Ishikawa (cell line): Measurements from ENCODE around the gene DNAL4.

Experiments used
- CEBPB ChIP-seq: IDR thresholded peaks from 2 replicates; pipeline ENCODE4 v1.6.1; 2012
- CREB1 ChIP-seq: IDR thresholded peaks from 2 replicates; pipeline ENCODE4 v1.6.1; 2012; ENCODE audit warnings: low read depth
- EGR1 ChIP-seq: IDR thresholded peaks from 2 replicates; pipeline ENCODE4 v1.6.1; 2012
- EP300 ChIP-seq: IDR thresholded peaks from 2 replicates; pipeline ENCODE4 v1.6.1; 2012; ENCODE audit warnings: borderline replicate concordance
- FOXM1 ChIP-seq: IDR thresholded peaks from 2 replicates; pipeline ENCODE4 v1.6.1; 2012; ENCODE audit warnings: low read depth, borderline replicate concordance
- NFIC ChIP-seq: IDR thresholded peaks from 2 replicates; pipeline ENCODE4 v1.6.1; 2012
- RAD21 ChIP-seq: IDR thresholded peaks from 2 replicates; pipeline ENCODE4 v1.6.1; 2012; ENCODE audit warnings: low read depth
- TAF1 ChIP-seq: IDR thresholded peaks from 2 replicates; pipeline ENCODE4 v1.6.1; 2012; ENCODE audit warnings: low read depth, mild to moderate bottlenecking
- TCF12 ChIP-seq: IDR thresholded peaks from 2 replicates; pipeline ENCODE4 v1.6.1; 2012; ENCODE audit warnings: low read depth
- TEAD4 ChIP-seq: IDR thresholded peaks from 2 replicates; pipeline ENCODE4 v1.6.1; 2012
- YY1 ChIP-seq: IDR thresholded peaks from 2 replicates; pipeline ENCODE4 v1.6.1; 2012; ENCODE audit warnings: low read depth
- ZBTB7A ChIP-seq: IDR thresholded peaks from 2 replicates; pipeline ENCODE4 v1.6.1; 2012; ENCODE audit warnings: low read depth
- TF ChIP-seq, protein P1 (sequence below): IDR thresholded peaks from 2 replicates; pipeline ENCODE4 v1.6.1; 2012
- TF ChIP-seq, protein P2 (sequence below): IDR thresholded peaks from 2 replicates; pipeline ENCODE4 v1.6.1; 2012
- TF ChIP-seq, protein P3 (sequence below): IDR thresholded peaks from 2 replicates; pipeline ENCODE4 v1.6.1; 2012; ENCODE audit warnings: low read depth, mild to moderate bottlenecking

The DNAL4 gene

DNA sequence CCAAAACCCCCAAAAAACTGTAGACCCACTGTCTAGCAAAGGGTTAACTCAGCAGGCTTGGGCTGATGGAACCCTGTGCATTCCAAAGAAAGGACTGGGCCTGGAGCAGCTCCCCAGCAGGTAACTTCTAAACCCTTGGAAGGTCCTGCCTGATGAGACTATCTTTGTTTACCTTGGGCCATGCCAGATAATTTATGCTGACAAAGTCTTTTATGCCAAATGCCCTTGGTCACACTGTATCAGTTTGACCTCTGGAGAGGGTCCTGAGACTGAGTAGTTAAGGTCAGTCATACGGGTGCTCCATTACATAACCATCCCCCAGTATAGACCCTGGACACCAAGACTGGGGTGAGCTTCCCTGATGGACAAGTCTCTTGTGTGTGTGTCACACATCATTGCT is 21.9 kb upstream of the DNAL4 start:
- TF ChIP-seq RAD21 (no peak), CEBPB (no peak), TCF12 (no peak), EGR1 (no peak), FOXM1 (no peak)

DNA sequence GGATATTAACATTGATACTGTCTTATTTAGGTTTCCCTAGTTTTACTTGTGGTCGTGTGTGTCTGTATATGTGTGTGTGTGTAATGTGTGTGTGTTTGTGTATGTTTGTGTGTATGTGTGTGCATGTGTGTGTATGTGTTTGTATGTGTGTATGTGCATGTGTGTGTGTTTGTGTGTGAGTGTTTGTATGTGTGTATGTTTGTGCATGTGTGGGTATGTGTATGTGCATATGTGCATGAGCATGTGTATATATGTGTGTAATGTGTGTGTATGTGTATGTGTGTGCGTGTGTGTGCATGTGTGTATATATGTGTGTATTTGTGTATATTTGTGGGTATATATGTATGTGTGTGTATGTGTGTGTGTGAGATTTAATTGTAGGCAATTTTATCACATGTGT is 17.3 kb upstream of the DNAL4 start:
- TF ChIP-seq EGR1 = no peak
- TF ChIP-seq, protein P1, sequence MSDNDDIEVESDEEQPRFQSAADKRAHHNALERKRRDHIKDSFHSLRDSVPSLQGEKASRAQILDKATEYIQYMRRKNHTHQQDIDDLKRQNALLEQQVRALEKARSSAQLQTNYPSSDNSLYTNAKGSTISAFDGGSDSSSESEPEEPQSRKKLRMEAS = no peak

DNA sequence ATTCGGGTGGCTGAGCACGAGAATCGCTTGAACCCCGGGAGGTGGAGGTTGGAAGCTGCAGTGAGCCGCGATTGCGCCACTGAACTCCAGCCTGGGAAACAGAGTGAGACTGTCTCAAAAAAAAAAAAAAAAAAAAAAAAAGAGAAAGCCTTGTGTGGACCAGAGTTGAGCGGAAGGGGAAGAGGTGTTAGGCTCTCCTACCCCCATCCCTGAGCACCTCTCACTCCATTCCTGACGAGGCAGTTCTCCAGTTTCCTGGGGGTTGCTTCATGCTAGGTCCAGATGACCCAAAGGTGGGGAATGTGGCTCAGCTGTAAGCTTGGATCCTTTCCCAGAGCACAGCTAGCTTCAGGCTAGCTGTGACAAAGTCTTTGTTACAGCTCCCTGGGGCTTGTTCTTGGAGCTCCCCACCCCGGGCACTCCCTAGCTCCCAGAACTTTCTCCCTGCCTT is 8.8 kb upstream of the DNAL4 start:
- TF ChIP-seq, protein P2, sequence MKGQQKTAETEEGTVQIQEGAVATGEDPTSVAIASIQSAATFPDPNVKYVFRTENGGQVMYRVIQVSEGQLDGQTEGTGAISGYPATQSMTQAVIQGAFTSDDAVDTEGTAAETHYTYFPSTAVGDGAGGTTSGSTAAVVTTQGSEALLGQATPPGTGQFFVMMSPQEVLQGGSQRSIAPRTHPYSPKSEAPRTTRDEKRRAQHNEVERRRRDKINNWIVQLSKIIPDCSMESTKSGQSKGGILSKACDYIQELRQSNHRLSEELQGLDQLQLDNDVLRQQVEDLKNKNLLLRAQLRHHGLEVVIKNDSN = peak; percentile 45
- no peak for TF ChIP-seq EGR1
- TF ChIP-seq, protein P3, sequence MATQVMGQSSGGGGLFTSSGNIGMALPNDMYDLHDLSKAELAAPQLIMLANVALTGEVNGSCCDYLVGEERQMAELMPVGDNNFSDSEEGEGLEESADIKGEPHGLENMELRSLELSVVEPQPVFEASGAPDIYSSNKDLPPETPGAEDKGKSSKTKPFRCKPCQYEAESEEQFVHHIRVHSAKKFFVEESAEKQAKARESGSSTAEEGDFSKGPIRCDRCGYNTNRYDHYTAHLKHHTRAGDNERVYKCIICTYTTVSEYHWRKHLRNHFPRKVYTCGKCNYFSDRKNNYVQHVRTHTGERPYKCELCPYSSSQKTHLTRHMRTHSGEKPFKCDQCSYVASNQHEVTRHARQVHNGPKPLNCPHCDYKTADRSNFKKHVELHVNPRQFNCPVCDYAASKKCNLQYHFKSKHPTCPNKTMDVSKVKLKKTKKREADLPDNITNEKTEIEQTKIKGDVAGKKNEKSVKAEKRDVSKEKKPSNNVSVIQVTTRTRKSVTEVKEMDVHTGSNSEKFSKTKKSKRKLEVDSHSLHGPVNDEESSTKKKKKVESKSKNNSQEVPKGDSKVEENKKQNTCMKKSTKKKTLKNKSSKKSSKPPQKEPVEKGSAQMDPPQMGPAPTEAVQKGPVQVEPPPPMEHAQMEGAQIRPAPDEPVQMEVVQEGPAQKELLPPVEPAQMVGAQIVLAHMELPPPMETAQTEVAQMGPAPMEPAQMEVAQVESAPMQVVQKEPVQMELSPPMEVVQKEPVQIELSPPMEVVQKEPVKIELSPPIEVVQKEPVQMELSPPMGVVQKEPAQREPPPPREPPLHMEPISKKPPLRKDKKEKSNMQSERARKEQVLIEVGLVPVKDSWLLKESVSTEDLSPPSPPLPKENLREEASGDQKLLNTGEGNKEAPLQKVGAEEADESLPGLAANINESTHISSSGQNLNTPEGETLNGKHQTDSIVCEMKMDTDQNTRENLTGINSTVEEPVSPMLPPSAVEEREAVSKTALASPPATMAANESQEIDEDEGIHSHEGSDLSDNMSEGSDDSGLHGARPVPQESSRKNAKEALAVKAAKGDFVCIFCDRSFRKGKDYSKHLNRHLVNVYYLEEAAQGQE = no peak
- 0 out of 2 replicates have a peak, but pooled peaks have one; percentile 58 for TF ChIP-seq FOXM1
- TF ChIP-seq EP300 = peak; percentile 74
- TF ChIP-seq YY1 = no peak; the same call in 1 of the 2 replicates
- TF ChIP-seq, protein P1 = no peak
- TF ChIP-seq NFIC = peak; percentile 95
- TF ChIP-seq TCF12 = peak; percentile 87
- TF ChIP-seq RAD21 = peak; percentile 2; the same call in 1 of the 2 replicates
- peak; percentile 95 for TF ChIP-seq TEAD4
- TF ChIP-seq TAF1 = no peak
- TF ChIP-seq CEBPB = peak; percentile 91

DNA sequence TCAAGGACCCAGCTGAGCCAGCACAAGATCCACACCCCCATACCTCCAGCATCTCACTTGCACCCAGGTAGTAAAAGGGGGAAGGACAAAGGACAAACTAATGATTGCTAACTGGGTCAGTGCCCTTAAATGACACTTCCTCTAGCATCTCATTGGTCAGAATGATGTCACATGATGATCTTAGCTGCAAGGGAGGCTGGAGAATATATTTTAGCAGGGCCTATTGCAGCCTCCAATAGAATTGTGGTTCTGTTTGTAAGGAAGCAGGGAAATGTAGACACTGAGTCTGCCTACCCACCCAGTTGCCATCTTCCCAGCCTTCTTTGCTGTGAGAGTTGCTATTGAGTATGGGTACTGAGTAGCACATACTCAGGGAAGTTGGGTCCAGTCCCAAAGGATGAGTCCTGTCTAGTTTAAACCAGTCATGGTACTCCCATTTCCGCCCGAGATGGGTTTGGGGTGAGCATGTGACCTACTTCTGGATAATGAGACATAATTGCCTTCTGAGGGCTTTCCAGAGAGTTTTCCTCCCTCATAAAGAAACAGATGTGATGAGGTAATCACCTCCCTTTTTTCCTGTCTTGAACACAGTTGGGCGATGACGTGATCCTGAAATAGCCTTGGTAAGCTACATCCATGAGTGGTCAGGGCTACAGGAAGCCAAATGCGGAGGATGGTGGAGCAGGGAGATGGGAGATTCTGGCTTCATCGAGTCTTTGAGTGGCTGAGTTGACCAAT is 5.5 kb upstream of the DNAL4 start:
- TF ChIP-seq, protein P3 = no peak

DNA sequence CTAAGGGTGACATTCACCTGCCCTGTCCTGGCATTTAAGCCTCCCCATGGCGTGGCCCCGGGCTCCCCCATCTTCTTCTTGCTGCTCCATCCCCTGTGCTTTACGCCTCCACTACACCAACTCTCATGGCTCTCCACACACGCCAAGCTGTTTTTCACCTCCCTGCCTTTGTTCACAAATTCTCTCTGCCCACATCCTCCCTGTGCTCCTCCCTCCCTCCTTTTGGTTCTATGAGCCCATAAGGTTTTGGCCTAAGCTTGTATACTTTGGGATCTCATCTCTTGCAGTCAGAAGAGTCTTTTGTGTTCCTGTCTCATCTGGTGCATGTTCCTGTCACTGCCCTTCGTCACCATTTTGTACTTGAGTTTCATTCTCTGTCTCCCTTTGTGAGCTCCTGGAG is 4.6 kb upstream of the DNAL4 start:
- TF ChIP-seq CREB1 (no peak), TAF1 (no peak), FOXM1 (no peak), CEBPB (no peak), TEAD4 (no peak), EGR1 (no peak), NFIC (no peak), EP300 (no peak), ZBTB7A (no peak), YY1 (no peak), TCF12 (no peak), RAD21 (no peak)
- TF ChIP-seq, protein P3 = no peak
- TF ChIP-seq, protein P2 = no peak
- TF ChIP-seq, protein P1 = no peak
